T-helper 2 cell (primary cell): Measurements from ENCODE around the gene RPRM.
"Not testable (repeated sequence)": the region's sequence is repeated elsewhere in the genome, so short reads cannot be mapped to it uniquely, and the experiment has no call there.

Experiments used
- DNase-seq, 5 experiments: peaks; one replicate each; pipeline versions ENCODE4 v3.0.0 to v3.0.0-alpha.2; 2012 to 2022

RPRM gene

DNA sequence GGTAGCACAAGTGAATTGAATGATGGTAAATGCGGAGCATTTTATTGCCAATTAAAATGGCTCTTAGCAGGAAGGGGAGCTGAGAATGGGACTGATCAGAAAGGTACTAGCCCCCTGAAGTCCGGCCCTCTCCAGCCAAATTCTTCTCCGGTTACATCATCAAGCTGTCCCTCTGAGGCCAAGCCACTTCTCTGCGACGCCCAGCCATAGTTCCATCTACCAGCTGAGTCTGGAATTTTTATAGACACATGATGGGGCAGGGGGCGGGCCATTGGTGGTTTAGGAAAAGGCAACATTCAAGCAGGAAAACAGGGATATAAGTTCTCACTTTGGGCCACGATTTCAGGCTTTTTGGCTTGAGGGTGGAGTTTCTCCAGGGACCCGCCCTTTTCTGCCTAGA is 22.7 kb downstream of the RPRM start:
- DNase-seq, result no peak

DNA sequence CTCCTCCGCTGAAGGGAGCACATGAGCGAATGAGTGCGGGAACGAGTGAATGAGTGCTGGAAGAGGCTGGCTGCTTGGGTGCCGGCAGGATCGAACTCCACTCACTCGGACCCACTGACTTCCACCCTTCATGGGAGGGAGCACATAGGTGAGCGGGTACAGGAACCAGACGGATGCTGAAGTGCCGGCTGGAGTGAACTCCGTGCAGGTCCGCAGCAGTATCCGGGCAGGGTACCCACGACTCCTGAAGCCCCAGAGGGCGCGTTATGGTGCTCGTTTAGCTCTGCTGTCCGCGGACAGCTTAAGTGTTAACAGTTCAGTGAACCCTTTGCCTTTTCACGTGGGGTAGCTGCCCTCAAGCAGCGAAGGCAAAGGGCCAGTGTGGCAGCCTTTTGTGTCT is 23.2 kb downstream of the RPRM start:
- DNase-seq, result no peak

DNA sequence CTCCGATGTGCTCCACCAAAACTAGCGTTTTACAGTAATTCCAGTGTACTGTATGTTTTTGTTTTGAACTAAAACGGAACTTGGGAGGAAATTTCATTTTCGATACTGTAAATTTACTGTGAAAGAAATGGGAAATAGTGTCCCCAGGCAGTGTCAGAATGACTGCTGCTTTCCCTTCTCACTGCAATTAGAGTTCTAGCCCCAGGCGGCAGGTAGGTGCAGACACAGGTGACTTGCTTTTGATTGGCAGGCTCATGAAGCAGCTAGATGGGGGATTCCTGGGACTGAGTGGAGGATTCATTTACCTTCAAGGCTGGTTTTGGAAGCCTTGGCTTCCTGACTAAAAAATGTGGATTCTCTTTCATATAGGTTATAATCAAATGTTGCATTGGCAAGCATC is 27.0 kb downstream of the RPRM start:
- DNase-seq, result no peak

DNA sequence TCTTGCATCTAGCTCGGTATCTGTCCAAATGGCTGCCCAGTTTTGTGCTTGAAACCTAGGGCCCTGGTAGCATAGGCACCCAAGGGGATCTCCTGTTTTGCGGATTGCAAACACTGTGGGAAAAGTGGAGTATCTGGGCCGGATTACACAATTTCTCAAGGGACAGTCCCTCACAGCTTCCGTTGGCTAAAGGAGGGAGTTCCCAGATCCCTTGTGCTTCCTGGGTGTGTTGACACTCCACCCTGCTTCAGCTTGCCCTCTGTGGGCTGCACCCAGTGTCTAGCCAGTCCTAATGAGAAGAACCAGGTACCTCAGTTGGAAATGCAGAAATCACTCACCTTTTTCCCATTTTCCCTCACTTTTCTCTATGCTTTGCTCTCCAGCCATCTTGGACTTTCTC is 35.5 kb downstream of the RPRM start:
- no peak for DNase-seq

DNA sequence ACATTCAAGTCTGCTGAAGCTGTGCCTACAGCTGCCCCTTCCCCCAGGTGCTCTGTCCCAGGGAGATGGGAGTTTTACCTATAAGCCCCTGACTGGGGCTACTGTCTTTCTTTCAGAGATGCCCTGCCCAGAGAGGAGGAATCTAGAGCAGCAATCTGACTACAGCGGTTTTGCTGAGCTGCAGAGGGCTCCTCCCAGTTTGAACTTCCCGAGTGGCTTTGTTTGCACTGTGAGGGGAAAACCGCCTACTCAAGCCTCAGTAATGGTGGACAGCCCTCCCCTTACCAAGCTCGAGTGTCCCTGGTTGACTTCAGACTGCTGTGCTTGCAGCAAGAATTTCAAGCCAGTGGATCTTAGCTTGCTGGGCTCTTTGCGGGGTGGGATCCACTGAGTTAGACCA is 35.9 kb downstream of the RPRM start:
- not testable (repeated sequence) for DNase-seq

DNA sequence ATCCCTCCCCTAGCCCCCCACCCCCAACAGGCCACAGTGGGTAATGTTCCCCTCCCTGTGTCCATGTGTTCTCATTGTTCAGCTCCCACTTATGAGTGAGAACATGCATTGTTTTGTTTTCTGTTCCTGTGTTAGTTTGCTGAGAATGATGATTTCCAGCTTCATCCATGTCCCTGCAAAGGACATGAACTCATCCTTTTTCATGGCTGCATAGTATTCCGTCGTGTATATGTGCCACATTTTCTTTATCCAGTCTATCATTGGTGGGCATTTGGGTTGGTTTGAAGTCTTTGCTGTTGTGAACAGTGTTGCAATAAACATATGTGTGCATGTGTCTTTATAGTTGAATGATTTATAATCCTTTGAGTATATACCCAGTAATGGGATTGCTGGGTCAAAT is 38.5 kb downstream of the RPRM start:
- DNase-seq, result not testable (repeated sequence)

DNA sequence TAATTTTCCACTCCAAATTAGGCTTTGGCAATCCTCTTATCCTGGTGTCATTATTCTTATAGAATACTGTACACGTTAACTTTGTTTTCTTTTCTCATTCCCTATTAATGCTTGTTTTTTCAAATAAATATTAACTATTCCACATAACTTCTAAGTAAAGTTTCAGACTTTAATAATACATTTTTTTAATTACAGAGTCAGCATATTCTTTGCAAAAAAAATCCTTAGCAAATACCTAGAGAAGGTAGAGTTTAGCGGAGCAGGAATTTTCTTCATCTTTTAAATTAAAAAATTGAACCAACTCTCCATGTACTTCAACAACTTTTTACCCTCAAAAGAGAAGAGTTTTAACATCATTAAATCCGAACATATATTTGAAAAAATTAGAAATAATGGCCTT is 45.2 kb downstream of the RPRM start:
- DNase-seq, result no peak

DNA sequence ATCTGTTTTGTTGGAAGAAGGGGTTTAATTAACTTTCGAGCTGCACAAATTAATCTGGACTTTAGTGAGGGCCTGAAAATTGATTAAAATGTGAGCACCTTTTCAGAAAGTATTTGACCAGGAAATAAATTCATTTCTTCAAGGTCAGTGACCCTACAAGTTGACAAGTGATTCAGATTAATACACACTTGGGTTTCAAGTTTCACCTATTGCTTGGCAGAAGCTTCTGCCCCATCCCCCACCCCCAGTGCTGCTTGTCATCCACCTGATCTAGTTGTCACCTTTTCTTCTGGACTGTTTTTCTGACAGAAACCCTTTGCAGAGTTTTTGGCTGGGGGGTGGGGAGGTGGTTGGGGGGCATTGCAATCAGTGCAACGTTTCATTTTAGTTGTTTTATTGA is 46.2 kb downstream of the RPRM start:
- no peak for DNase-seq

DNA sequence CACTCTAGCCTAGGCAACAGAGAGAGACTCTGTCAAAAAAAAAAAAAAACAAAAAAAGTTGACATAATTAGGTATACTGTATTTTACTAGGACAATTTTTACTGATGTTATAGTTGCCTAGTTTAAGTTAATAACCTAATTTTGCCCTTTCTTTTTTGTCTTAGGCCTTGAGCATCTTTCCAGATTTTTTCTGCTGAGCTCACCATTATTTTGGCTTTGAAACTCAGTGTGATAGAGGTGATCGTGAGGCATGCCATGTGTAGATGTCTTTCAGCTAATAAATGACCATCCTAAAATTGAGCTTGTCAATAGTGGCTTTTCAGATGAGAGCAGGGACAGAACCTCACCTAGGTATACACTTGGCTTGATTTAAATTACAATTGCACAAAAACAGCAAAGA is 47.4 kb downstream of the RPRM start:
- DNase-seq, result no peak
